ENCODE measurements around the gene PPIL1.
"Not testable (repeated sequence)": the region's sequence is repeated elsewhere in the genome, so short reads cannot be mapped to it uniquely, and the experiment has no call there.

The PPIL1 gene

DNA sequence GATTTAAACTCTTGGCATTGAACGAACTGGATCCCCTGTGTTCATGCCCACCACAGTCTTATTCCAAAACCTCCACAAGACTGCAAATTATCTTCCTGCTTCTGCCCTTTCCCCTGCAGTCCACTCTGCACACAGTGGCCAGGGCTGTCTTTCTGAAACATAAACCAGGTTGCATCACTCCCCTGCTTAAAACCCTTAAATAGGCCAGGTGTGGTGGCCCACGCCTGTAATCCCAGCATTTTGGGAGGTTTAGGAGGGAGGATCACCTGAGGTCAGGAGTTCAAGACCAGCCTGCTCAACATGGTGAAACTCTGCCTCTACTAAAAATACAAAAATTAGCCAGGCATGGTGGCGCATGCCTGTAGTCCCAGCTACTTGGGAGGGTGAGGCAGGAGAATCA, 61.6 kb downstream of the PPIL1 start:
- DNase-seq = not testable (repeated sequence)

DNA sequence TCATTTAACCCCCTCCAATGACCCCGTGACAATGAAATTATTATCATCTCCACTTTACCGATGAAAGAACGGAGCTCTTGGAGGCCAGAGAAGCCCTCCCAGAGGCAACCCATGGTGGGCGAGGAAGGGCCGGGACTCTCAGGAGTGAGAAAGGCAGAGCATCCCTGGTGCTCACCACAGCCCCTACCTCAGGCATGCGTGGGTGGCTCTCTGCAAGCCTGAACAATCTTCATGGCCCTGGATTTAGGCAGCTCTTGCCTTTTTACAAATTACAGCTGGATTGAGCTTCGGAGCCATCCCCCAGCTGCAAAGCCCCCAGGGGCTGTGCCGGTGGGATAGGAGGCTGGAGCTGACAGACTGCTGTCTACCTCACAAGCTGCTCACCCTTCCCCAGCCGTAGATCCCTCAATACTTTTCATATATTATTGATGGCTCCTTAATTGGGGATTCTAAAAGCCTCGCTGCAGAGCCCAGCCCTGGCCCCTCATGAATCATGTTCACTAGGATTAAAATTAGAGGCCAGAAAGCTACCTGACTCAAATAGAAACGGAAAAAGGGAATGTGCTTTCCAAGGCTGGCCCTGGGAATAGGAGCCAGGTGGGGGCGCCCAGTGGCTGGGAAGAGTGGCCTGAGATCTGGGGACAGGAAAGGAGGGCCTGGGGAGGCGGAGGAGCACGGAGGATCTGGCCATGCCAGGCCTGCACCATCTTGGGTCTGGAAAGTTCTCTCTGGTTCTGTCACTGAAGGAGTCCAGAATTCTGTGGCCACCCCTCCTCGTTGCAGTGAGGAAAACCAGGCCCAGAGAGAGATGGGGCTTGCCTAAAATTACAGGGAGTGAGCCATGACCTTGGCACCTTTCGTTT, 64.4 kb downstream of the PPIL1 start:
- DNase-seq = no peak

DNA sequence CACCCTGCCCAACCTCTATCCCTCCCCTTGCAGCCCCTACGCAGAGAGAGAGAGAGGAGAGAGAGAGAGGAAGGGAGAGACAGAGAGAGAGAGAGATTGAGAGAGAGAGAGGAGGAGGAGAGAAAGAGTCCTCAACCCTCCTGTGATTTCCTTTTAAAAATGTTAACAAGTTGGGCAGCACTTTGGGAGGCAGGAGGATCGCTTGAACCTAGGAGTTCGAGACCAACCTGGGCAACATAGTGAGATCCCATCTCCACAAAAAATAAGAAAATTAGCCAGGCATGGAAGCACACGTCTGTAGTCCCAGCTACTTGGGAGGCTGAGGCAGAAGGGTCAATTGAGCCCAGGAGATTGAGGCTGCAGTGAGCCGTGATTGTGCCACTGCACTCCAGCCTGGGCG, 65.4 kb downstream of the PPIL1 start:
- no peak for DNase-seq

DNA sequence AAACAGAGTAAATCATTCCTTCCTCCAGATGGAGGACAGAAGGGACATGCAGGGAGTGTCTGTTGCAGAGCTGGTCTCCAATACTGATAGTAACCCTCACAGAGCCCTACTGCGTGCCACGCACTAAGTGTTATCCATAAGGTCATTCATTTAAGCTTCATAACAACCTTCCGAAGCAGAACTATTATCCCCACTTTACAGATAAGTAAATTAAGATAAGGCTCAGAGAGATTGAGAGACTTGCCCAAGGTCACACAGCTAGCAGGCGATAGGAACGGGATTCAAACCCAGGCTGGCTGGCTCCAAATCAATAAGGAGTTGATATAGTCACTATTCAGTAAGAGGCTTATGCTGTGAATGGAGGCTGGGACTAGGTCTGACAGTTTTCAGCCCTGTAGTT, 66.0 kb downstream of the PPIL1 start:
- no peak for DNase-seq

DNA sequence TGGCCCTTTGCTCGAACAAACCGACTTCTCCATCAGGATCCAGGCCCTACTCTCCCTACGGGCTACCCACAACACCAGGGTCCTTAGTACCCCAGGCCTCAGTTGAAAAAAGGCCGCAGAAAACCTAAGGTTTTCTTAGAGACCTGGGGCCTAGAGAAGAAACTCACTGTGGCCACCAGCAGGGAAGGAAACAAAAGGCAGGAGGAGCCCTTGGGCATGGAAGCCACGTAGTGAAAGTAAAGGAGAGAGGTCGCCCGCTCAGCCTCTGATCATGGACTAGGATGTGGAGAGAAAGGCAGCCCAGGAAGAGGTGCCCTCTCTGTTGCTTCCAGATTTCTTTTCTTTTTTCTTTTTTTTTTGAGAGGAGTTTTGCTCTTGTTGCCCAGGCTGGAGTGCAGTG, 66.9 kb downstream of the PPIL1 start:
- no peak for DNase-seq

DNA sequence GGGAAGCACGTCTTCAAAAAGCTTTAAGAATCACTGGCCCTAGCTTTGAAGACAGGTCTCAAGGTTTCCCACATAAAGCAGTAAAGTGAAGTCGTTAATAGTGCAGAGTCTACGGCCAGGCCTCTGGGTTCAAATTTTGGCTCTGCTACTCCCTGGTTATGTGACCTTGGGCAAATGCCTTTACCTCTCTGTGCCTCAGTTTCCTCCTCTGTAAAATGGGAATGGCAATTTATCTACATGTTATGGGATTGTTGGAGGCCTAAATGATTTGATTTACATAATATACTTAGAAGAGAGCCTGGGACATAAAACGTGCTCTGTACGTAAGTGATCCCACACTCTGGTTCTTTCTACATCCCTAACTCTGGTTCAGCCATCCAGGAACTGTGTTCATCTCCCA, 67.5 kb downstream of the PPIL1 start:
- DNase-seq = no peak

DNA sequence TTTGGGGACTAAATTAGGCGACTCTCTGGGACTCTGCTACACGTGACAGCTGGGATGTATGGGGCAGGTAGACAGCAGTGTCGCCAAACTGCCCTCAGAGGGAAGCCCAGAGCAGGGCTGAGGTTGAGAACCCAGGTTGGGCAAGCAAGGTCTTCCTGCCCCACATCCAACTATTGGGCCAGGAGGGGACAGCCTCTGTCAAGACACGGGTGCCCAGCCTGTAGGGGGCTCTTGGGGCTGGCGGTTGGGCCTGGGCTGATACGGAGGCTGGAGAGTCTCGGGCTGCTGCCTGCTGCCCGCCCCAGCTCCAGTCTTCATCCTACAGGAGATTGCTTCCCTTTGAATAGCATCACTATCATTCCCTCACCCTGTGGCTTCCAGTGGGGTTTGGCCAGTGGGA, 68.7 kb downstream of the PPIL1 start:
- no peak for DNase-seq

DNA sequence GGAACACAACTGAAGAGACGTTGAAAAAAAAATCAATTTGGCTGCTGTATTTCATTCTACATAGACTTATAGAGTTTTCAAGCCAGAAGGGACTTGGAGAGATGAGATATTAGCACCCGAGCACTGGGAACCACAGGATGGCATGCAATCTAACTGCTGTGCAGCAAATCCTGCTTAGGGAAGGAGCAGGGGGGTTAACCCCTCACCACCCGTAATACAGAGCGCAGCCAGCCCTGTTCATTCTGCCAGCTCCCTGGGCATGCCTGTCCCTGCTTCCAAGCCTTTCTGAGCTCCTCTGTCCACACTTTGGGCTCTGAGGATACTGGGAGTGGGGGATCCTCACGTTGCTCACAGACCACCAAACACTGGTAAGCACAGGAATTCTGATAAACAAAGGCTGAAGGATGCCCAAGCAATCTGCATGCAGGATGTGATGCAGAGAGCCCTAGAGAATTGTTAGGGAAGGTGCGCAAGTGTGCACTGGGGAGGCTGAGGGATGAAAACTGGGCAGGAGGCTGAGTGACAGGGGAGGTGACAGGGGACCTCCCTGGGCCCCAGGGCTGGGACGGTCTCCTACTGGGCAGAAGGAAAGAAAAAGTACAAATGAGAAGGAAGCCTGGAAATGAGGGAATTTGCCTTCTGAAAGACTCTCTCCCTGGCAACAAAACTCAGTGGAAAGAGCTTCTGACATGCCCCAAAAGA, 69.4 kb downstream of the PPIL1 start:
- no peak for DNase-seq

All from NCI-H526 treated with DMSO at 0.1 percent for 48 hours (cell line).